K562 (cell line): Measurements from ENCODE around the gene FRMD5. TPM values are rescaled to one million over a fixed set of nuclear protein-coding genes. Genes with fewer than 3 reads are reported as not detected.

Experiments used
- ADNP ChIP-seq: fragments of 200-800 bp; sonication (Bioruptor generic); IDR thresholded peaks from 2 replicates; pipeline ENCODE4 v1.6.1; 2016; ENCODE audit warnings: missing genetic modification characterization, missing compliant biosample characterization
- C11orf30 ChIP-seq: fragments of 450-650 bp; IDR thresholded peaks from 2 replicates; pipeline ENCODE4 v1.6.1; 2016; ENCODE audit warnings: low read depth, mild to moderate bottlenecking
- CTCF ChIP-seq, 3 experiments: IDR thresholded peaks in 2 of 3; conservative IDR thresholded peaks in 1 of 3; 2 replicates each; pipeline ENCODE4 v1.5.1; 2011 to 2012; ENCODE audit warnings: low read length in 3 of 3, mild to moderate bottlenecking in 3 of 3, control low read depth in 2 of 3, improper control_type of control experiment in 1 of 3, inconsistent platforms in 1 of 3, low read depth in 1 of 3, mixed read lengths in 1 of 3, moderate library complexity in 1 of 3; ENCODE audit not compliant: insufficient read depth in 2 of 3
- DEAF1 ChIP-seq: fragments of 450-650 bp; formaldehyde crosslinking; IDR thresholded peaks from 2 replicates; pipeline ENCODE4 v1.4.0; 2020; ENCODE audit warnings: mild to moderate bottlenecking, moderate library complexity
- EHMT2 ChIP-seq: fragments of 450-650 bp; IDR thresholded peaks from 2 replicates; pipeline ENCODE4 v1.6.1; 2018; ENCODE audit warnings: antibody characterized with exemption
- MTA3 ChIP-seq: fragments of 450-650 bp; formaldehyde crosslinking; IDR thresholded peaks from 2 replicates; pipeline ENCODE4 v1.6.1; 2017; ENCODE audit warnings: mild to moderate bottlenecking, borderline replicate concordance
- PTTG1 ChIP-seq: fragments of 450-650 bp; IDR thresholded peaks from 2 replicates; pipeline ENCODE4 v1.6.1; 2016; ENCODE audit warnings: low read depth, mild to moderate bottlenecking, missing genetic modification characterization, missing compliant biosample characterization
- RAD51 ChIP-seq: fragments of 450-650 bp; IDR thresholded peaks from 2 replicates; pipeline ENCODE4 v1.7.1; 2016; ENCODE audit warnings: low read depth, mild to moderate bottlenecking, borderline replicate concordance
- RERE ChIP-seq: sonication (generic); formaldehyde crosslinking; IDR thresholded peaks from 2 replicates; pipeline ENCODE4 v1.8.0; 2023; ENCODE audit warnings: missing genetic modification reagents, mild to moderate bottlenecking, borderline replicate concordance
- SLC30A9 ChIP-seq: fragments of 250-450 bp; sonication (Bioruptor Pico); IDR thresholded peaks from 2 replicates; pipeline ENCODE4 v1.8.0; 2022; ENCODE audit warnings: mild to moderate bottlenecking, moderate library complexity
- SMAD1 ChIP-seq: fragments of 150-350 bp; IDR thresholded peaks from 2 replicates; pipeline ENCODE4 v1.6.1; 2014; ENCODE audit warnings: low read length, low read depth; ENCODE audit not compliant: partially characterized antibody
- SMARCA4 ChIP-seq: fragments of 450-650 bp; IDR thresholded peaks from 2 replicates; pipeline ENCODE4 v1.6.1; 2016
- SMARCC2 ChIP-seq: fragments of 450-650 bp; IDR thresholded peaks from 2 replicates; pipeline ENCODE4 v1.6.1; 2017; ENCODE audit warnings: antibody characterized with exemption, moderate library complexity, mild to moderate bottlenecking, low read depth
- TCF7L2 ChIP-seq: fragments of 150-350 bp; IDR thresholded peaks from 2 replicates; pipeline ENCODE4 v1.6.1; 2016; ENCODE audit warnings: low read depth, mild to moderate bottlenecking, low read length, moderate library complexity
- ZBTB43 ChIP-seq: sonication (generic); formaldehyde crosslinking; IDR thresholded peaks from 2 replicates; pipeline ENCODE4 v1.8.0; 2023; ENCODE audit warnings: mild to moderate bottlenecking, missing genetic modification reagents
- ZBTB7A ChIP-seq: IDR thresholded peaks from 2 replicates; pipeline ENCODE4 v1.6.1; 2011; ENCODE audit warnings: low read depth, mild to moderate bottlenecking, low read length, moderate library complexity, borderline replicate concordance; ENCODE audit not compliant: control insufficient read depth
- ZNF347 ChIP-seq: fragments of 450-650 bp; formaldehyde crosslinking; IDR thresholded peaks from 2 replicates; pipeline ENCODE4 v1.4.0; 2020; ENCODE audit warnings: low read depth, mild to moderate bottlenecking, moderate library complexity
- polyA plus RNA-seq, 8 experiments: library from polyadenylated mRNA; depleted of rRNA in 4 of 8; stranded (reverse) in 5 of 8; unstranded in 3 of 8; fragments of >200 nt; fragmentation: Nextera tagmentation in 2 of 8; fragmentation: Illumina TruSeq in 1 of 8; extraction: Ambion mirVana in 2 of 8; extraction: Trizol in 1 of 8; gene quantifications; 2 replicates each; pipeline versions ENCODE4 v1.2.1 to v1.2.3, GENCODE V29; 2011 to 2014; ENCODE audit warnings: inconsistent platforms in 1 of 8, missing spikeins in 1 of 8
- total RNA-seq, 7 experiments: library from RNA; depleted of rRNA in 6 of 7; stranded (reverse); fragments of >200 nt in 6 of 7; fragmentation: Illumina TruSeq in 2 of 7; extraction: Trizol in 2 of 7; gene quantifications; 2 replicates each; pipeline versions ENCODE4 v1.2.1 to v1.2.3, GENCODE V29; 2011 to 2021; ENCODE audit warnings: low replicate concordance in 1 of 7

FRMD5 gene
- total and polyA plus RNA-seq, 9 of the 15 experiments (the other 6 are each of a cell fraction or from before 2014, with no cell fraction given): 0.13 to 0.38 TPM; not detected in 7

GRCh38 chr15:44066211-44066827, 128.8 kb downstream of the FRMD5 start (continued):
- no peak for TF ChIP-seq TCF7L2
- TF ChIP-seq RERE (CRISPR knock-in tag): no peak
- no peak for TF ChIP-seq SMARCA4
- TF ChIP-seq ZBTB43: no peak
- no peak for TF ChIP-seq ZNF347 (CRISPR knock-in tag)
- TF ChIP-seq RAD51: no peak
- no peak for TF ChIP-seq PTTG1
- TF ChIP-seq SLC30A9 (CRISPR knock-in tag): no peak
- TF ChIP-seq SMAD1: no peak
- TF ChIP-seq DEAF1 (CRISPR knock-in tag): peak; percentile 47; the same call in 1 of the 2 replicates
- TF ChIP-seq CTCF (IDR thresholded peaks at IDR 0.05 in 2 of 3, conservative IDR thresholded peaks at IDR 0.05 in 1 of 3; ENCODE audit: insufficient read depth in 2 of 3, low read depth in 1 of 3, low read length in 3 of 3): peak; percentile 63 to 86 (median 80)
- TF ChIP-seq C11orf30: peak; percentile 24; the same call in 1 of the 2 replicates
- no peak for TF ChIP-seq MTA3
- TF ChIP-seq SMARCC2: no peak
- no peak for TF ChIP-seq ZBTB7A
- TF ChIP-seq ADNP: no peak
- TF ChIP-seq EHMT2: no peak
